GM12878 (cell line): ENCODE measurements around the gene KCNK7.

Experiments used
- CTCF ChIP-seq, 3 experiments: IDR thresholded peaks in 2 of 3; conservative IDR thresholded peaks in 1 of 3; 2 replicates each; pipeline ENCODE4 v1.5.1; 2011; ENCODE audit warnings: low read depth in 3 of 3, low read length in 3 of 3, mild to moderate bottlenecking in 3 of 3, control low read depth in 2 of 3, moderate library complexity in 2 of 3, inconsistent platforms in 1 of 3, mixed read lengths in 1 of 3; ENCODE audit not compliant: control insufficient read depth in 2 of 3, insufficient read depth in 1 of 3; ENCODE audit errors: extremely low read depth in 1 of 3
- EP300 ChIP-seq, 2 experiments: fragments of 150-350 bp in 1 of 2; IDR thresholded peaks; 2 replicates each; pipeline ENCODE4 v1.6.1; 2011 to 2012; ENCODE audit warnings: low read depth in 2 of 2, low read length in 2 of 2, borderline replicate concordance in 1 of 2, improper control_type of control experiment in 1 of 2, inconsistent platforms in 1 of 2; ENCODE audit not compliant: control insufficient read depth in 1 of 2
- EZH2 ChIP-seq: IDR thresholded peaks from 2 replicates; pipeline ENCODE4 v1.6.1; 2012; ENCODE audit warnings: low read depth, mild to moderate bottlenecking, control low read depth, inconsistent platforms, low read length, borderline replicate concordance; ENCODE audit not compliant: control insufficient read depth
- HDAC2 ChIP-seq: fragments of 200-600 bp; sonication (generic); IDR thresholded peaks from 2 replicates; pipeline ENCODE4 v1.6.1; 2017
- POLR2A ChIP-seq: IDR thresholded peaks from 2 replicates; pipeline ENCODE4 v1.6.1; 2011; ENCODE audit warnings: low read depth, mild to moderate bottlenecking, low read length
- POLR2AphosphoS5 ChIP-seq: IDR thresholded peaks from 2 replicates; pipeline ENCODE4 v1.6.1; 2011; ENCODE audit warnings: mild to moderate bottlenecking, low read length, inconsistent platforms
- RAD21 ChIP-seq: IDR thresholded peaks from 2 replicates; pipeline ENCODE4 v1.6.1; 2011; ENCODE audit warnings: mild to moderate bottlenecking, low read depth, low read length, moderate library complexity; ENCODE audit not compliant: insufficient read depth
- RBBP5 ChIP-seq: fragments of 200-600 bp; sonication (generic); conservative IDR thresholded peaks from 2 replicates; pipeline ENCODE4 v1.6.1; 2016
- SMC3 ChIP-seq: IDR thresholded peaks from 2 replicates; pipeline ENCODE4 v1.6.1; 2011; ENCODE audit warnings: low read length, improper control_type of control experiment, borderline replicate concordance
- TAF1 ChIP-seq: IDR thresholded peaks from 2 replicates; pipeline ENCODE4 v1.6.1; 2011; ENCODE audit warnings: mild to moderate bottlenecking, low read depth, low read length, borderline replicate concordance
- TF ChIP-seq, protein P1 (sequence below): fragments of 450-650 bp; formaldehyde crosslinking; IDR thresholded peaks from 2 replicates; pipeline ENCODE4 v1.4.0; 2022; ENCODE audit warnings: mild to moderate bottlenecking, moderate library complexity
- TF ChIP-seq, protein P2 (sequence below): IDR thresholded peaks from 2 replicates; pipeline ENCODE4 v1.6.1; 2011; ENCODE audit warnings: mild to moderate bottlenecking, low read depth, low read length, moderate library complexity; ENCODE audit not compliant: insufficient replicate concordance

- TF ChIP-seq SMC3 (no peak), CTCF (IDR thresholded peaks at IDR 0.05 in 2 of 3, conservative IDR thresholded peaks at IDR 0.05 in 1 of 3; ENCODE audit: control insufficient read depth in 2 of 3, extremely low read depth in 1 of 3, insufficient read depth in 1 of 3, low read depth in 3 of 3, low read length in 3 of 3) (no peak), RBBP5 (no peak), TAF1 (no peak), EP300 (IDR thresholded peaks at IDR 0.05; ENCODE audit: borderline replicate concordance in 1 of 2, control insufficient read depth in 1 of 2, low read depth in 2 of 2, low read length in 2 of 2) (no peak), EZH2 (no peak), POLR2AphosphoS5 (no peak), POLR2A (no peak; the same call in 1 of the 2 replicates), RAD21 (no peak), HDAC2 (no peak)
- TF ChIP-seq, protein P1, sequence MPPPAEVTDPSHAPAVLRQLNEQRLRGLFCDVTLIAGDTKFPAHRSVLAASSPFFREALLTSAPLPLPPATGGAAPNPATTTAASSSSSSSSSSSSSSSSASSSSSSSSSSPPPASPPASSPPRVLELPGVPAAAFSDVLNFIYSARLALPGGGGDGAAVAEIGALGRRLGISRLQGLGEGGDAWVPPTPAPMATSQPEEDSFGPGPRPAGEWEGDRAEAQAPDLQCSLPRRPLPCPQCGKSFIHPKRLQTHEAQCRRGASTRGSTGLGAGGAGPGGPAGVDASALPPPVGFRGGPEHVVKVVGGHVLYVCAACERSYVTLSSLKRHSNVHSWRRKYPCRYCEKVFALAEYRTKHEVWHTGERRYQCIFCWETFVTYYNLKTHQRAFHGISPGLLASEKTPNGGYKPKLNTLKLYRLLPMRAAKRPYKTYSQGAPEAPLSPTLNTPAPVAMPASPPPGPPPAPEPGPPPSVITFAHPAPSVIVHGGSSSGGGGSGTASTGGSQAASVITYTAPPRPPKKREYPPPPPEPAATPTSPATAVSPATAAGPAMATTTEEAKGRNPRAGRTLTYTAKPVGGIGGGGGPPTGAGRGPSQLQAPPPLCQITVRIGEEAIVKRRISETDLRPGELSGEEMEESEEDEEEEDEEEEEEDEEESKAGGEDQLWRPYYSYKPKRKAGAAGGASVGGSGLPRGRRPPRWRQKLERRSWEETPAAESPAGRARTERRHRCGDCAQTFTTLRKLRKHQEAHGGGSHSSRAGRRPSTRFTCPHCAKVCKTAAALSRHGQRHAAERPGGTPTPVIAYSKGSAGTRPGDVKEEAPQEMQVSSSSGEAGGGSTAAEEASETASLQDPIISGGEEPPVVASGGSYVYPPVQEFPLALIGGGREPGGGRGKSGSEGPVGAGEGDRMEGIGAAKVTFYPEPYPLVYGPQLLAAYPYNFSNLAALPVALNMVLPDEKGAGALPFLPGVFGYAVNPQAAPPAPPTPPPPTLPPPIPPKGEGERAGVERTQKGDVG (CRISPR knock-in tag): no peak
- TF ChIP-seq, protein P2, sequence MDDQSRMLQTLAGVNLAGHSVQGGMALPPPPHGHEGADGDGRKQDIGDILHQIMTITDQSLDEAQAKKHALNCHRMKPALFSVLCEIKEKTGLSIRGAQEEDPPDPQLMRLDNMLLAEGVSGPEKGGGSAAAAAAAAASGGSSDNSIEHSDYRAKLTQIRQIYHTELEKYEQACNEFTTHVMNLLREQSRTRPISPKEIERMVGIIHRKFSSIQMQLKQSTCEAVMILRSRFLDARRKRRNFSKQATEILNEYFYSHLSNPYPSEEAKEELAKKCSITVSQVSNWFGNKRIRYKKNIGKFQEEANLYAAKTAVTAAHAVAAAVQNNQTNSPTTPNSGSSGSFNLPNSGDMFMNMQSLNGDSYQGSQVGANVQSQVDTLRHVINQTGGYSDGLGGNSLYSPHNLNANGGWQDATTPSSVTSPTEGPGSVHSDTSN: no peak
Observed at GRCh38 chr11:65595543-65596281, at the start of gene KCNK7.
